Fibroblast of skin of left quadriceps (primary cell): ENCODE results near the gene DCHS2.

Experiments used
- DNase-seq, 2 experiments: peaks; one replicate each; pipeline ENCODE4 v3.0.0-alpha.2; 2013; ENCODE audit warnings: low read depth in 2 of 2

The DCHS2 gene

DNA sequence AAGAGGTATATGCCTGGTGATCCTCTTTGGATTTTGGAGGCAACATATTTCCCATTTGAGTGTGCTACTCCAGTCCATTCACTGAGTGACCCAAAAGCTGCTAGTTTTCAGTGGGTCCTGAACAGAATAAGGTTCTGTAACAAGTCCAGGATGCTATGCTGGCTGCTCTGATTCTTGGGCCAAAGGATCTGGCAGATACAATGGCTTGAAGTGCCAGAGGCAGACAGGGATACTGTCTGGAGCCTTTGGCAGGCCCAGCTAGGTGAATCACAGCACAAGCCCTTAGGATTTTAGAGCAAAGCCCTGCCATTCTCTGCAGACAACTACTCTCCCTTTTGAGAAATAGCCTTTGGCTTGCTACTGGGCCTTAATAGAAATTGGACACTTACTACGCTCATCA is 40.6 kb downstream of the DCHS2 start:
- DNase-seq: no peak

DNA sequence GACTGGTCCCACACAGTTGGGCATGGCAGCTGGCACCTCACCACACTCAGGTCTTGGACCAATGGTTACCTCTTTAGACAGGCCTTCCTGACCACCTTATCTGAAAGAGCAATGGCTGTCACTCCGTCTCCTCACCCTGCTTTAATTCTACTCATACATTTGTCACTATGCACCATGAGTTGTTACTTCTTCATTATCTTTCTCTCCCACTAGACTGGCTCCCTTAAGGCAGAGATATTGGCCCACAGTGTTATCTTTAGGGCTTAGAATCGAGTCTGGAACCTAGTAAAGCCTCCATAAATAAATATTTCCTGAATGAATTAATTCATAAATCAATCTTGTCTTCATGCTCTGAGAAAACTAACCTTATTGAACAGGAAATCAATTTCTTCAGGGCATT is 46.6 kb downstream of the DCHS2 start:
- no peak for DNase-seq

DNA sequence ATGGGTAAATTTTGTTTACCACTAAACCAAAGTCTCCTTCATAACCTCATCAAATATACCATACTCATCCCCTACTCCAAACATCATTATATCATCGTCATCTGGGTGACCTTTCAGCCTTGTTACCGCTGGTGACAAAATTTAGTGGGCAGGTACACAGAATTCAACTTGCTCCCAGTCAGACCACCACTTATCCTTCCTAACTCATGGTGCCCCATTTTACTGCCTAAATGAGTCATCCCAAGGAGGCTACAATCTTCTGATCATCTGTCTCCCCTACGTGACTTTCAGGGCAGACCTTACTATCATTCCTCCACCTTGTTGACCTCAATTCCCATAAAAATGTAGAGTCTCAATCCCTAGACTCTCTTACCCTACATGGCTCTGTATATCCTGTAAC is 49.6 kb downstream of the DCHS2 start:
- no peak for DNase-seq

GRCh38 chr4:154441124-154441523 is 50.5 kb downstream of the DCHS2 start:
- no peak for DNase-seq

DNA sequence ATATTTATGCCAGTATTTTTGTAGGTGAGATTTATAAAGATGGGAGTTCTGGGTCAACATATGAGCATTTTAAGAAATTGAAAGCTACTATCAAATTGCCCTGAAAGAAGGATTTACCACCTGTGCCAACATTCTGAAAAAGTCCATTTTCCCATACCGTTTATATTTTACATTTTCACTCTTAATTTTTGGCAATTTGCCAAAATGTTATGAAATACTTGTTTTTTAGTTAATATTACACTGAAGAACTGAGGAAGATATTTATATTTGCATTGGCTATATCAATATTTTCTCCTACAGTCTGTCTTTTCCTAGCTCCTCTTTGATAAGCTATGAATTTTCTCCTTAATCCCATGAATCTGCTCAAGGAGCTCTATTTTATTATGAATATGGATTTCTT is 52.4 kb downstream of the DCHS2 start:
- no peak for DNase-seq

GRCh38 chr4:154435895-154436294 is 55.7 kb downstream of the DCHS2 start:
- DNase-seq: no peak

GRCh38 chr4:154433543-154433942 is 58.1 kb downstream of the DCHS2 start:
- DNase-seq: no peak

DNA sequence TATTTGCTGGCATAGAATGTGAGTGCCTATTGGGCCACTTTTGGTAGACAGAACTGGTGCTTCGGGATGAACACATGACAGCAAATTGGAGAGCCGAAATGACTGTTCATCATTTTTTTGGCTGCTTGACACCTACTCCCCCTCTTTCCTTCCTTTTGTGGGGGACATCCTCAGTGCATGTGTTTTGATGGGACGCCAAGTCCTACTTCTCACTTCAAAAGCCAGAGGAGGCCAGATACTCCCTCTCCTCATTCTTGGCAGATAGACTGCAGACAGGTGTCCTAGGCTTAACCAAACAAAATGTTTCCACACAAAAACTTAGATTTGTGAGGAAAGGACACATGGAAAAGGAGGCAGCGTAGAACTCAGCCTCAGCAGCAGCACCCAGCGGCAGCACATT is 62.4 kb downstream of the DCHS2 start:
- no peak for DNase-seq

DNA sequence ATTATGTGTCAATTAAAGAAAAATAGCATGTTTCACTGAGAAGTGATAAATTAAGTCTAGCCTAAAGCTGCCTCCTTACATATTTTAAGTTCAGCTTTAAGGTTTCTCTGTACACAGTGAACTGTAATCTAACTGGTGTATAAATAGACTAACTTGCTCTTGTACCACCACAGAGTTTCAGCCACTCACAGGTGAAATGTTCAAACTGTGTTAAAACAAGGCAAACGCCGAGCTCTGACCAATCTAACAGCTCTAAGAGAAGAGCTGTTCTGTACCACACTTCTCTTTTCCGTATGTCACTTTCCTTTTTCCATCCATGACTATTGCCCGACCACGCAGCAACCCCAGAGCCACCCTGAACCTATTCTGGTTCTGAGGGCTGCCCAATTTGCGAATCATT is 64.5 kb downstream of the DCHS2 start:
- DNase-seq: no peak

DNA sequence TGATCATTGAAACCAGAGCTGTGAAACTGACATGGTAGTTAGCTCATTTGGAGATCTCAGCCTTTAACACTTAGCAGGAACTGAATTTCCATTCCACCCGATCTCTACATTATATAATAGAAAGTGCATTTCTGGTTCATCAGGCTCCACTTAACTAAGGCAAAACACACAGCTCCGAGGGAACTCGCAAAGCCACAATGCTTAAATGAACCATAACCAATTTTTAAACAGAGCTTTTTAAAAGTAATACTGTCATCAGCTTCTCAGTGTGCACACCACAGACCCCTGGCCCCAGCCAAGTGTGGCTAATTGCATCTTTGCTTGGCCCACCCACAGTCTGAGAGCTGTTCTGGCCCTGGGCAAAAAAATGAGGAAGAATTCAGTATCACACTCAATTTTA is 66.1 kb downstream of the DCHS2 start:
- no peak for DNase-seq

GRCh38 chr4:154424810-154425484 is 66.7 kb downstream of the DCHS2 start:
- DNase-seq: no peak

DNA sequence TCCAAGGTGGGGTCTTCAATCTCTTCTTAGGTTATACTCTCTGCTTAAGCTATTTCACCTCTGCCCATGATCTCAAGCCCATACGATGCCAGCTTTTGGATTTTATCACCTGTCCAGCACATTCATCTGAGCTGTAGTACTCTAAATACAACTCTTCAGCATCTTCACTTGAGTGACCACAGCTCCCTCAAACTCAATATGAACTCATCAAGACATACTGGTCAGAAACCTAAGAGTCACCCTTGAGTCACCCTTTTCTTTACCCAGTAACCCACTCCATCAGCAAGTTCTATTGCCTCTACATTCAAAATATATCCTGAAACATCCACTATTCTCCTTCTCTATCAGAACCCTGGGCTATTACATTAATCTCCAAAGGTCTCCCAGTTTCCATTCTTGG is 69.4 kb downstream of the DCHS2 start:
- DNase-seq: no peak

- DNase-seq: no peak
Measured at GRCh38 chr4:154421618-154422017, 70.0 kb downstream of the DCHS2 start.

GRCh38 chr4:154417373-154417673 is 74.3 kb downstream of the DCHS2 start:
- no peak for DNase-seq

DNA sequence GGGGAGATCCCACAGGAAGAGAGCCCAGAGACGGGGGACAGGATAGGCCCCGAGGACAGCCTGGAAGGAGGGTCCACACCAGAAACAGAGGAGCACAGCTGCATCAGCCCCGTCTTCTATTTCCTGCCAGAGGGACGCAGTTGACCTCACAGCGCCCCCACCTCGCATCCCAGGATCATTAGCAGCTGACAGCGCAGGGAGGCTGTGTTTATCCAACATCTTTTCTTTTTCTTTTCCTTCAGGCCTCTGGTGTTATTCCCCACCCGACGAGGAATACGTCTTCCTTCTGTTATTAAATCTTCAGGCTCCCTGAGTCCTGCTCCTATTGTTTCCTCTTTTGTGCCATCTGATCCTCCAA is 75.4 kb downstream of the DCHS2 start:
- DNase-seq: no peak

DNA sequence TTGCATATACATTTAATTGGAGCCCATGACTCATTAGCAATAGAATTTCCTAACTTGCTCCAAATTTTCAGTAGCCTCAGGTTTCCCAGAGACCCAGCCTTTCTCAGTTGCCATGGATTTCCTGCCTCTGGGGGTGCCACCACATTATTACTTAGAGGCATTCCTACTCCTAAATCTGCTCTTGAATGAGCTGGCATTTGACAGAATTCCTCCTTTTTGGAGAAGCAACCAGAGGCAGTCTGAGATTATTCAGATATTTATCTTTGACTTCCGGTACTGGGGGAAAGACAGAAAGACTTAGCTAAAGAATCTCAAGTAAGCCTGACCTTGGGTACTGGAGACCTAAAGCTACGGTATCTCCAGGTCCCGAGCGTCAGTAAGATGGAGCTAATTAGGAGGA is 76.3 kb downstream of the DCHS2 start:
- no peak for DNase-seq

GRCh38 chr4:154414796-154415195 is 76.8 kb downstream of the DCHS2 start:
- DNase-seq: no peak

DNA sequence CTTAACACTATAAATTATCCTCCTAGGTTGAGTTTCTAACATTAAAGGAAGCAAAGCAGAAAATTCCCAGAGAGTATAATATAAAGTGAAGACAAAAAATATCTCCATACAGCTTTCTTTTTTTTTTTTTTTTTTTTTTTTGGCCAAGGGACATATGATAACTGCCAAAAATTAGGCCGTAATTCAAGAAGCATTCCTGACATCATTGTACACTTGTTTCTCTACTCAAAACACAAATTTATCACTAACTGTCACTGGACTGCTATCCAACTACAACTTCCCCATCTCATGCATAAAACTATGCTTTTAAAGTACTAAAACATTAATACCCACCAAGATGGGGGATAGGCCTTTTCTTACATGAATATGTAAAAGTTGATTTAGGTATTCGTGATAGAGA is 77.2 kb downstream of the DCHS2 start:
- no peak for DNase-seq

DNA sequence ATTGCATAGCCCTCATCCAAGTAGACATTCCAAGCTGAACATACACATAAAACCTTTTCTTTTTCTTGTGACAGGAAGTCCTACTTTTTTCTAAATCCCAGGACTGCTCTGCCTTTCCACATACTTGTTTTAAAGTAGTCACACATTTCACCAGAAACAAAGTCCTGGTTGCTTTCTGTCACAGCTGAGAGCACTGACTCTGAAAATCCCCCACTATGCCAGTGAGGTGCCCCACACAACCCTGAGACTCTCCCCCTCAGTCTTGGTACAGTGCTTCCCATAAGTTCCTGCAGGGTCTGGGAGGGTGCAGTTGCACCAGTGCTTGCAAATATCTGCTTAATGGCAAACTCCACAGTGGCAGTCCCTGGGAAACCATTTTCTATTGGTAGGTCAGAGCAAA is 84.2 kb downstream of the DCHS2 start:
- no peak for DNase-seq

GRCh38 chr4:154406018-154406795 is 85.4 kb downstream of the DCHS2 start:
- DNase-seq: no peak

GRCh38 chr4:154399259-154399974 is 92.2 kb downstream of the DCHS2 start:
- DNase-seq: peak; percentile 22 to 26

DNA sequence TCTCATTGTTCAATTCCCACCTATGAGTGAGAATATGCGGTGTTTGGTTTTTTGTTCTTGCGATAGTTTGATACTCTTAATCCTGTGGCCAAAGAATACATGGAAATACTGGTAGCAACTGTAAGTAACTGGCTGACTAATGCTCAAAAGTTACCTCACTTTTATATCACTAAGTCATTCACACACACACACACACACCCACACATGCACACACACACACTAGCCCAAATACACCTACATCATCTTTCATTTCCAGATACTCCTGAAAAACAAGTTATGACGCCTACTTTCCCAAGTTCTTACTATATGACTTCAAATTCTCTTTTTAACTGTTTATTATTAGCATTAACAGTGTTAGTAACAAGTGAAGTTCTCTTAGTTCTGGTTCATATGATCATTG is 101.3 kb downstream of the DCHS2 start:
- no peak for DNase-seq

DNA sequence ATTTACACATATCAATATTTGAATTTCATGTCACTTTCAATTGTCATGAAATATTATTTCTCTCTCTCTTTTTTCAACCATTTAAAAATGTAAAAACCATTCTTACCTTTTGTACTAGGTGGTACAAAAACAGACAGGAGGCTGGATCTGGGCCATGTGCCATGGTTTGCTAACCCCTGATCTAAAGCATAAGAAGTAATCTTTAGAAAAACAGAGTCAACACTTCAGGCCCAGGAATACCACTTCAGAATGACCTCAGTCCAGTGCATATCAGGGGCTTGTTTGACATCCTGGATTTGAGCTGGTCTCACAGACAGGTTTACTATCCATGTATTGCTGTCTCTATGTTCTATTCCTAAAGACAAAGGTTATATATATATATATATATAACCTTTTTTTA is 102.5 kb downstream of the DCHS2 start:
- DNase-seq: no peak
